Keratinocyte (primary cell): ENCODE data around the gene CCDC69. TPM values are rescaled to one million over a fixed set of nuclear protein-coding genes. Genes with fewer than 3 reads are reported as not detected.

Experiments used
- DNase-seq: peaks from one replicate; pipeline ENCODE4 v3.0.0-alpha.2; 2011; ENCODE audit warnings: low read depth, missing footprints, low spot score
- FAIRE-seq: peaks from 2 replicates; lab custom pipeline; 2011; peaks lifted over from hg19 to GRCh38; lab: Jason Lieb, UNC
- H2AFZ ChIP-seq: 2 replicates; pipeline ENCODE4 v1.6.0; 2012; ENCODE audit warnings: low read length, control low read depth, inconsistent platforms; ENCODE audit not compliant: control insufficient read depth
- H3K27ac ChIP-seq: 2 replicates; pipeline ENCODE4 v1.5.1; 2011; ENCODE audit warnings: low read length; ENCODE audit not compliant: control insufficient read depth, insufficient read depth
- H3K27me3 ChIP-seq: 3 replicates; pipeline ENCODE4 v1.6.0; 2011; ENCODE audit warnings: low read length; ENCODE audit not compliant: control insufficient read depth, insufficient read depth; ENCODE audit errors: extremely low read depth
- H3K36me3 ChIP-seq, 2 experiments: 2 replicates in 1 of 2; 3 replicates in 1 of 2; pipeline ENCODE4 v1.5.1; 2011; ENCODE audit warnings: low read length in 2 of 2, mild to moderate bottlenecking in 1 of 2; ENCODE audit not compliant: control insufficient read depth in 2 of 2, insufficient read depth in 2 of 2; ENCODE audit errors: extremely low read depth in 1 of 2
- H3K4me1 ChIP-seq: 3 replicates; pipeline ENCODE4 v1.5.1; 2011; ENCODE audit warnings: low read length; ENCODE audit not compliant: control insufficient read depth, insufficient read depth; ENCODE audit errors: extremely low read depth
- H3K4me2 ChIP-seq: 3 replicates; pipeline ENCODE4 v1.6.0; 2011; ENCODE audit warnings: low read depth, low read length; ENCODE audit not compliant: control insufficient read depth, insufficient read depth; ENCODE audit errors: extremely low read depth
- H3K4me3 ChIP-seq, 3 experiments: fragments of 200-600 bp in 1 of 3; sonication (generic) in 1 of 3; 2 replicates in 2 of 3; 3 replicates in 1 of 3; pipeline ENCODE4 v1.5.1; 2011 to 2016; ENCODE audit warnings: low read length in 3 of 3, mild to moderate bottlenecking in 3 of 3, control low read depth in 2 of 3, inconsistent platforms in 1 of 3, low read depth in 1 of 3, mixed read lengths in 1 of 3, mixed run types in 1 of 3, moderate library complexity in 1 of 3; ENCODE audit not compliant: control insufficient read depth in 2 of 3, insufficient read depth in 2 of 3; ENCODE audit errors: extremely low read depth in 1 of 3
- H3K79me2 ChIP-seq: 2 replicates; pipeline ENCODE4 v1.6.0; 2012; ENCODE audit warnings: low read length; ENCODE audit not compliant: control insufficient read depth, insufficient read depth
- H3K9ac ChIP-seq: 3 replicates; pipeline ENCODE4 v1.6.0; 2011; ENCODE audit warnings: low read length; ENCODE audit not compliant: control insufficient read depth, insufficient read depth; ENCODE audit errors: extremely low read depth
- H3K9me1 ChIP-seq: 3 replicates; pipeline ENCODE4 v1.6.0; 2011; ENCODE audit warnings: low read length; ENCODE audit not compliant: control insufficient read depth, insufficient read depth; ENCODE audit errors: extremely low read depth
- H3K9me3 ChIP-seq: 2 replicates; pipeline ENCODE4 v1.5.1; 2012; ENCODE audit warnings: low read depth, low read length; ENCODE audit not compliant: control insufficient read depth
- H4K20me1 ChIP-seq: 3 replicates; pipeline ENCODE4 v1.6.0; 2011; ENCODE audit warnings: low read length; ENCODE audit not compliant: control insufficient read depth, insufficient read depth; ENCODE audit errors: extremely low read depth
- EZH2 ChIP-seq: IDR thresholded peaks from one replicate; pipeline ENCODE4 v1.6.1; 2012; ENCODE audit warnings: inconsistent platforms, mild to moderate bottlenecking, low read length, moderate library complexity
- dilution Hi-C: fragments of 300-500 bp; cut with MboI; formaldehyde crosslinking; loops from one replicate; pipeline ENCODE4 v1.7.0; 2020; ENCODE audit warnings: low sequenced_read_pairs; ENCODE audit not compliant: extremely low pct_ligation_motif_present
- polyA plus RNA-seq, 5 experiments: library from polyadenylated mRNA; depleted of rRNA in 3 of 5; stranded (reverse) in 3 of 5; stranded (forward) in 1 of 5; unstranded in 1 of 5; fragments of >200 nt; gene quantifications; 1 replicate in 1 of 5; 2 replicates in 3 of 5; 3 replicates in 1 of 5; pipeline versions ENCODE4 v1.2.1 to v1.2.3, GENCODE V29; 2011 to 2012; ENCODE audit warnings: missing spikeins in 2 of 5, low read depth in 1 of 5, low replicate concordance in 1 of 5
- TF ChIP-seq, protein P1 (sequence below), 3 experiments: IDR thresholded peaks in 1 of 3; conservative IDR thresholded peaks in 1 of 3; optimal IDR thresholded peaks in 1 of 3; 2 replicates in 2 of 3; 3 replicates in 1 of 3; pipeline versions ENCODE3 to v1.5.1; 2011; ENCODE audit warnings: low read length in 3 of 3, mild to moderate bottlenecking in 3 of 3, moderate library complexity in 2 of 3, control low read depth in 1 of 3, inconsistent platforms in 1 of 3; ENCODE audit not compliant: insufficient read depth in 2 of 3; ENCODE audit errors: extremely low read depth in 1 of 3

CCDC69 gene
- polyA plus RNA-seq, 1 donor (not counting 4 experiments of a cell fraction or from before 2014, with no cell fraction given): 4.1 TPM

DNA sequence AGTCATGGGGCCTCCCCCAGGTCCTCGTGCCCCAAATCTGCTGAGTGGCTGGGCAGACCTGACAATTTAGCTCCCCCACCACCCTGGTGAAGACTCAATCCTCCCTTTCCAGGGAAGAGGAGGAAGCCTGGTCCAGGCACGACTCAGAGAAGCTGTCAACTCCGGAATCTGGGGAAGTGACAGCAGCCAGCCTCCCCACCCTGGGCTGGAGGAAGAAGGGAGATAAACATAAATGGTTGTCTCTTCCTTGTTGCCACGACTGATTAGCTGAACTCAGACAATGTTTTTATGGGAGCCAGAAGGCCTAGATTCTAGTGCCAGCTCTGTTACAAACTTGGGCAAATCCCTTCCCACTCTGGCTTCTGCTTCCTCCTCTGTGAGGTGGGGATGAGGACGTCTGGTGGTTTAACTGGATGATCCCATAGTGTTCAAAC is 15.4 kb downstream of the CCDC69 start:
- Histone ChIP-seq H3K4me3 (no peak overlapping the region), H3K9ac (no peak overlapping the region), H3K27ac (no peak overlapping the region), H2AFZ (no peak overlapping the region), H4K20me1 (no peaks in the 10 kb centered on the region), H3K79me2 (no peaks in the 10 kb centered on the region), H3K27me3 (no peaks in the 10 kb centered on the region), H3K4me2 (no peak overlapping the region), H3K9me1 (no peaks in the 10 kb centered on the region), H3K36me3 (no peaks in the 10 kb centered on the region), H3K9me3 (no peaks in the 10 kb centered on the region), H3K4me1 (no peaks in the 10 kb centered on the region)
- TF ChIP-seq, protein P1, sequence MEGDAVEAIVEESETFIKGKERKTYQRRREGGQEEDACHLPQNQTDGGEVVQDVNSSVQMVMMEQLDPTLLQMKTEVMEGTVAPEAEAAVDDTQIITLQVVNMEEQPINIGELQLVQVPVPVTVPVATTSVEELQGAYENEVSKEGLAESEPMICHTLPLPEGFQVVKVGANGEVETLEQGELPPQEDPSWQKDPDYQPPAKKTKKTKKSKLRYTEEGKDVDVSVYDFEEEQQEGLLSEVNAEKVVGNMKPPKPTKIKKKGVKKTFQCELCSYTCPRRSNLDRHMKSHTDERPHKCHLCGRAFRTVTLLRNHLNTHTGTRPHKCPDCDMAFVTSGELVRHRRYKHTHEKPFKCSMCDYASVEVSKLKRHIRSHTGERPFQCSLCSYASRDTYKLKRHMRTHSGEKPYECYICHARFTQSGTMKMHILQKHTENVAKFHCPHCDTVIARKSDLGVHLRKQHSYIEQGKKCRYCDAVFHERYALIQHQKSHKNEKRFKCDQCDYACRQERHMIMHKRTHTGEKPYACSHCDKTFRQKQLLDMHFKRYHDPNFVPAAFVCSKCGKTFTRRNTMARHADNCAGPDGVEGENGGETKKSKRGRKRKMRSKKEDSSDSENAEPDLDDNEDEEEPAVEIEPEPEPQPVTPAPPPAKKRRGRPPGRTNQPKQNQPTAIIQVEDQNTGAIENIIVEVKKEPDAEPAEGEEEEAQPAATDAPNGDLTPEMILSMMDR (optimal IDR thresholded peaks at IDR 0.05 in 1 of 3, IDR thresholded peaks at IDR 0.05 in 1 of 3, conservative IDR thresholded peaks at IDR 0.05 in 1 of 3; ENCODE audit: extremely low read depth in 1 of 3, insufficient read depth in 2 of 3, low read length in 3 of 3): no peak
- TF ChIP-seq EZH2: no peak
- no peak for FAIRE-seq
- DNase-seq: no peak
- dilution Hi-C loops: no loop called here

DNA sequence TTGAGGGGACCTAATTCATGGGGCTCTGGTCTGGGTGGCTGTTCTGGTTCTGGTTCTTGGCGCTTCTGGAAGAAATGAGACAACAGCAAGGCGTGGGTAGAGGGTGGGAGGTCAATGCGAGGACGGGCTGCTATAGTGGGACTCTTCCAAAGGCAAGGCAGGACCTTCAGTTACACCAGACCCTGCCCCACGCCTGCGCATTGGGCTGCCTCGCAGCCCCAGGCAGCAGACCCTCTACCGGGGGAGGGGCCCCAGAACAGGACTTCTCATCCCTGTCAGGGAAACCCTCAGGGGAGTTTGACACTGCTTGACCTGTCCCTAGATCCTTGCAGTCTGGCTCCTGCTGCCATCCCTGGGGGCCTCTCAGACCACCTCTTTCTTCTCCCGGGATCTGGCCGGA is 18.5 kb downstream of the CCDC69 start:
- no peak for TF ChIP-seq EZH2
- TF ChIP-seq, protein P1 (optimal IDR thresholded peaks at IDR 0.05 in 1 of 3, IDR thresholded peaks at IDR 0.05 in 1 of 3, conservative IDR thresholded peaks at IDR 0.05 in 1 of 3; ENCODE audit: extremely low read depth in 1 of 3, insufficient read depth in 2 of 3, low read length in 3 of 3): no peak
- Histone ChIP-seq H2AFZ (no peak overlapping the region), H3K27me3 (no peaks in the 10 kb centered on the region)

More for the DNA sequence above, 18.5 kb downstream of the CCDC69 start:
- peaks cover 9% of the 10 kb centered on the region for H3K4me1 ChIP-seq
- FAIRE-seq: no peak
- no peak overlapping the region for H3K4me3 ChIP-seq
- no peak for DNase-seq
- no peak overlapping the region for H3K4me2 ChIP-seq
- dilution Hi-C loops: no loop called here
- H3K79me2 ChIP-seq: no peaks in the 10 kb centered on the region
- H3K27ac ChIP-seq: no peak overlapping the region
- no peaks in the 10 kb centered on the region for H3K36me3 ChIP-seq
- H3K9ac ChIP-seq: no peak overlapping the region
- no peaks in the 10 kb centered on the region for H4K20me1 ChIP-seq
- no peaks in the 10 kb centered on the region for H3K9me1 ChIP-seq
- no peaks in the 10 kb centered on the region for H3K9me3 ChIP-seq
